SU-DHL-6 (cell line): ENCODE data around the gene BCAS3.

ENCODE experiments used
- CTCF ChIP-seq: fragments of 200-600 bp; sonication (generic); IDR thresholded peaks from one replicate; pipeline ENCODE4 v1.5.1; 2017; ENCODE audit warnings: antibody characterized with exemption, mild to moderate bottlenecking, low read length, moderate library complexity; ENCODE audit not compliant: insufficient read depth, poor library complexity, severe bottlenecking
- EZH2phosphoT487 ChIP-seq: fragments of 200-600 bp; sonication (generic), shearing (Covaris generic); conservative IDR thresholded peaks from 2 replicates; pipeline ENCODE4 v1.6.1; 2018; ENCODE audit warnings: mild to moderate bottlenecking, antibody characterized with exemption, low read length, moderate library complexity, mixed read lengths

GRCh38 chr17:60969500-60970037, 291.9 kb downstream of the BCAS3 start:
- no peak for TF ChIP-seq CTCF
- no peak for TF ChIP-seq EZH2phosphoT487
